Erythroblast (primary cell): ENCODE measurements around the gene PTPRD.

Experiments
- GATA1 ChIP-seq: IDR thresholded peaks from 2 replicates; pipeline ENCODE4 v1.6.1; 2011; ENCODE audit warnings: low read depth, mild to moderate bottlenecking, control low read depth, low read length, moderate library complexity
- POLR2A ChIP-seq: IDR thresholded peaks from 2 replicates; pipeline ENCODE4 v1.6.1; 2011; ENCODE audit warnings: mild to moderate bottlenecking, low read length

DNA sequence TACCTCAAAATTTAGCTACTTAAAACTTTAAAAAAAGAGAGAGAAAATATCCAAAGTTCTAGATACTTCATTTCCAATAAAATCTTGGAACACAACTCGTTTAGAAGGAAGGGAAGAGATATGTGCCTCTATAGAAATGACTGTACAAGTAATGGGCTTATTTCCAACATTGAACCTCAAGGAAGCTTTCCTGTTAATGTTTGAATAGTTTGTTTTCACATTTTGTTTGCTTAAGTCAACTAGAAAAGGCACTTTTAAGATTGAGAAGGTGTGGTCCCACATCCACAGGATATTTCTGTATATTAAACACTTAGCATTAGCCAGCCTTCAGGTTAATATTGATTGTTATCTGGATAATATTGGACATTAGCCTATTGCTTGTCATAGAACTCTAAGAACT is 384.7 kb downstream of the PTPRD start:
- no peak for TF ChIP-seq POLR2A
- no peak for TF ChIP-seq GATA1
